Measurements from ENCODE around the gene NUDC.
"Not testable (repeated sequence)": the region's sequence is repeated elsewhere in the genome, so short reads cannot be mapped to it uniquely, and the experiment has no call there.

NUDC gene

DNA sequence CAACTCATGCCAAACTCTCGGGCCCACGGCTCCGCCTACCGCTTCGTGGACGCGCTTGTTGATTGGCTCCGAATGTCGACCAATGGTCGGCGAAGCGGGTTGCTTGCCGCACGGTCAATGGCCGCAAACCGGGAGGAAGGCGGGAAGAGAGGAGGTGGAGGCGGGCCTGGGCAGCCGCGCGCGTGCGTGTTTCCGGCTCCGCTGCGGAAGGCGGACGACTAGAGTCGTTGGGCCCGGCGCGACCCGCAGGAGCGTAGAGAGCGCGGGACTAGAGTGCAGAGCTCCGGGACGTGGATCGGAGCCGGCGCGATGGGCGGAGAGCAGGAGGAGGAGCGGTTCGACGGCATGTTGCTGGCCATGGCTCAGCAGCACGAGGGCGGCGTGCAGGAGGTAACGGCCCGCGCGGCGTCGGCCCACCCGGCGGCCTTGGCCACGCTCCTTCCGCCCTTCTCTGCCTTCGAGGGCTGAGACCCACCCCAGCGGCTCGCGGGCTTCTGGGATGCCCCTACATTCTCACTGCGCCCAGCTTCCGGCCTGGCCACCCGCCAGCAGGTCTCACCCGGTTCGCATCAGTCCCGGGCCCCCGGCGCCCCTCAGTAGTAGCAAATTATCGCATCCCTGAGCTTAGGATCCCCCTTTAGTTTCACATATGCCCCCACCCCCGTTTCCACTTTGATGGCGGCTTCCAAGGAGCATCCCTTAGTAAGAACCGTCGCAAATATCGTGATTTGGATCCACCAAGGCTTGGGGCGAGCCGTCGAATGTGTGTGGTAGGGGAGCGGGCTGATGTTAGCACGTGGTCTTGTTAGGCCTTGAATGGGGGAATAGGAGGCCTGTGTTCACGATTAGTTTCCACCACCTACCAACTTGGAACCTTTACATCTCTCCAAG, at the start of gene NUDC:
Gene NUDC, plus strand, starts transcription at position 204 of the 891 bp plus-strand sequence. Its CDS starts 106 bp downstream, at position 310.
- H3K36me3 Mint-ChIP-seq (ENCODE audit: low read depth): peaks cover 10% of the 10 kb centered on the region
- H3K4me3 Mint-ChIP-seq: peak within 1 kb of the TSS; percentile 95
- H3K9me3 Mint-ChIP-seq: no peaks in the 10 kb centered on the region
- peaks cover 27% of the 10 kb centered on the region for H3K4me1 Mint-ChIP-seq (ENCODE audit: low read depth)
- H3K27ac Mint-ChIP-seq: peak within 1 kb of the TSS; percentile 94
- H3K27me3 Mint-ChIP-seq (ENCODE audit: low read depth): no peaks in the 10 kb centered on the region

DNA sequence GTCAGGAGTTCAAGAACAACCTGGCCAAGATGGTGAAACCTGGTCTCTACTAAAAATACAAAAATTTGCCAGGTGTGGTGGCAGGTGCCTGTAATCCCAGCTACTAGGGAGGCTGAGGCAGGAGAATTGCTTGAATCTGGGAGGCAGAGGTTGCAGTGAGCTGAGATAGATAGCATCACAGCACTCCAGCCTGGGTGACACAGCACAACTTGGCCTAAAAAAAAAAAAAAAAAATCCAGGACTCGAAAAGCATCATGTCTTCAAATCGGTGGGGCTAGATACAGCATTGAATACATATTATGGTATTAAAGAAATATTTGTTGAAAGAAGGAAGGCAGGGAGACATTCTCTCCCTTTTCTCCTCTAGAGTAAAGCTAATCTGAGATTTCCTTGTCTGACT, 48.4 kb upstream of the NUDC start:
- H3K9me3 Mint-ChIP-seq; H3K27ac Mint-ChIP-seq; H3K4me1 Mint-ChIP-seq (ENCODE audit: low read depth); H3K27me3 Mint-ChIP-seq (ENCODE audit: low read depth); H3K36me3 Mint-ChIP-seq (ENCODE audit: low read depth); H3K4me3 Mint-ChIP-seq: not testable (repeated sequence)

DNA sequence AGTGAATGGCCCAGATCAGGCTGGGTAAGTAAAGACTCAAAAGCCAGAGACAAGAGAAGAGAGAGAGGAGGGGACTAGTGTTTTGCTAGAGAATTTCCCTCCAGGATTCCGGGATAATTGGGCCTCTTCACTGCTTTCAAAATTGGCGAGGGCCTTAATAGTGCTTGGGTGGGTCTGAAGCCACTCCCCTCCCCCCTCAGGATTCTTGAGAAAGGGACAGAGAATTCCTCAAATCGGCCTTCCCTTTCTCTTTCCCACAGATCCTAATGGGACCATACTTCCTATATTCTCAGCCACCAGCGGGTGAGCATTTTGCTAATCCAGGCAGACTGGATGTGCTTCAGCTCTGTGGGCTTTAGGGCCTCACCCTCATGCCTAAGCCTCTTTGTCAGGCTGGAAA, 46.6 kb upstream of the NUDC start:
- H3K27ac Mint-ChIP-seq: no peak overlapping the region
- H3K9me3 Mint-ChIP-seq: no peaks in the 10 kb centered on the region
- H3K4me1 Mint-ChIP-seq (ENCODE audit: low read depth): no peaks in the 10 kb centered on the region
- H3K36me3 Mint-ChIP-seq (ENCODE audit: low read depth): peaks cover 2% of the 10 kb centered on the region
- H3K27me3 Mint-ChIP-seq (ENCODE audit: low read depth): no peaks in the 10 kb centered on the region
- H3K4me3 Mint-ChIP-seq: no peak overlapping the region

DNA sequence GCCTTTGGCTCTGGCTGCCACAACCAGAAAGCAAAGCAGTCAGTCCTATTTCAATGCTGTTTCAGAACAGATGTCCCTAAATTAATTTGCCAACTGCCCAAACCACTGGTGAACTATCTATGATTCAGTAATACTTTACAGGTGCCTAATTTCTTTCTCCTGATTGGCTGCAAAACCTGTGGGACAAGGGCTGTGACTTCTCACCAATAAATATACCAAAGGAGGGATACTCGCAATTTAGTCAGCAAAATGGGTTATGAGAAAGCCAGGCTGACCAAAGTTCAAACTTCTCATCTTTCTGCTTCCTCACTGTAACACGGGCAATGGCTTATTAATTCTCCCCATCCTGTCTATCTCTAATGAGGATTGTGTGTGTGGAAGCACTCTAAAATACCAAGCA, 44.2 kb upstream of the NUDC start:
- H3K4me1 Mint-ChIP-seq (ENCODE audit: low read depth): no peaks in the 10 kb centered on the region
- no peak overlapping the region for H3K27ac Mint-ChIP-seq
- H3K27me3 Mint-ChIP-seq (ENCODE audit: low read depth): no peaks in the 10 kb centered on the region
- no peak overlapping the region for H3K4me3 Mint-ChIP-seq
- peaks cover 5% of the 10 kb centered on the region for H3K36me3 Mint-ChIP-seq (ENCODE audit: low read depth)
- no peaks in the 10 kb centered on the region for H3K9me3 Mint-ChIP-seq

DNA sequence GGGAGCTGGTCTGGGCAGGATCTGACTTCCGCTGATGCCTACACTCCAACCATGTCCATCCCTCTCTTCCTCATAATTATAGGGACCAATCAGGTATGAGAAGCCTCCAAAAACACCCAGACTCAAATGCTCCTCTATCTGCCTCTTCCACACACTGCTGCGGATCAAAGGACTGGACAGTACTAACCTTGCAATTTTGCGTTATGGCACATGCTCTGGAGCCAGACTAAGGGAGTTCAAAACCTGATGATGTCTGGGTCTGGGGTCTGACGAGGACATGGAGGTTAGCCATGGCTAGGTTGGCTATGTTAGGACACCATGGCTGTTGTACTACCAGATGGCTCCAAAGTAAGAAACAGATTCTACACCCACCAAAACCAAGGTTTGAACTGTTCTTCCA, 41.8 kb upstream of the NUDC start:
- peaks cover 26% of the 10 kb centered on the region for H3K36me3 Mint-ChIP-seq (ENCODE audit: low read depth)
- no peaks in the 10 kb centered on the region for H3K27me3 Mint-ChIP-seq (ENCODE audit: low read depth)
- no peak overlapping the region for H3K4me3 Mint-ChIP-seq
- no peak overlapping the region for H3K27ac Mint-ChIP-seq
- H3K4me1 Mint-ChIP-seq (ENCODE audit: low read depth): no peaks in the 10 kb centered on the region
- no peaks in the 10 kb centered on the region for H3K9me3 Mint-ChIP-seq

DNA sequence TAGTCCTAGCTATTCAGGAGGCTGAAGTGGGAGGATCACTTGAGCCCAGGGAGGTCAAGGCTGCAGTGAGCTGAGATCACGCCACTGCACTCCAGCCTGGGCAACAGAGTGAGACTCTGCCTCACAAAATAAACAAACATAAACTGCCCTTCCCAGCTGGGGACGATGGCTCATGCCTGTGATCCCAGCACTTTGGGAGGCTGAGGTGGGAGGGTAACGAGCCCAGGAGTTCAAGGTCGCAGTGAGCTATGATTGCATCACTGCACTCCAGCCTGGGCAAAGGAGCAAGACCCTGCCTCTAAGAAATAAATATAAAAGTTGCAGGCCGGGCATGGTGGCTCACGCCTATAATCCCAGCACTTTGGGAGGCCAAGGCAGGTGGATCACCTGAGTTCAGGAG, 39.9 kb upstream of the NUDC start:
- peaks cover 33% of the 10 kb centered on the region for H3K36me3 Mint-ChIP-seq (ENCODE audit: low read depth)
- H3K9me3 Mint-ChIP-seq; H3K4me3 Mint-ChIP-seq; H3K27ac Mint-ChIP-seq; H3K27me3 Mint-ChIP-seq (ENCODE audit: low read depth); H3K4me1 Mint-ChIP-seq (ENCODE audit: low read depth): not testable (repeated sequence)

DNA sequence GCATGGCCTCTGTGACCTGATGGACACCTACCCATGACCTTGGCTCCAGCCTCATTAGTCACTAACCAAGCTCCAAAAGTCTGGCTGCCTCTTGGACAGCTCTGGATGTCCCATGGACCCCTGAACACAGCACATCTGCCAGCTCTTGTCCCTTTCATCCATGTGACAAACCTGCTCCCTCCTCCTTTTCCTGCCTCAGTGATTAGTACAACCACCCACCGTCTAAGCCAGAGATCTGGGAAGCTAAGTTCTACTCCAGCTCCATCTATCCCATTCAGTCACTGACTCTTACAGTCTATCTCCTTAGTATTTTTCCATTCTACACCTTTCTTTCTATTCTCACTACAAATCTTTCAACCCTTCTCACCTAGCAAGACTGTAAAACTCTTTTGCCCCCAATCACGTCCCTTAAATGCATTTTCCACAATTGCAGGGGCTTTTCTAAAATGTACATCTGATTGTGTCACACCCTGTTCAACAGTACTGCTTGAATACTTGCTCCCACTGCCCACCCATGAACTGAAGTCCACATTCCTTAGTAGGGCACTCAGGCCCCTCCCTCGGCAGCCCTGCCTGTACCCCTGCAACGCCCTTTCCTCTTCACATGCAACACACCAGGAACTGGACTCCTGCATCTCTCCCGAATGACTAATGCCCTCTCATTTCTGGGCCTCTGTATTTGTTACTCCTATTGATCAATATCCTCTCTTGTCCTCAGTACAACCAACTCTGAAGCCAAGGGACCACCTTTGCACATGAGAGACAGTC, 38.7 kb upstream of the NUDC start:
- Mint-ChIP-seq H3K4me1 (ENCODE audit: low read depth) (peaks cover 7% of the 10 kb centered on the region), H3K36me3 (ENCODE audit: low read depth) (peaks cover 37% of the 10 kb centered on the region), H3K27ac (no peak overlapping the region), H3K9me3 (no peaks in the 10 kb centered on the region), H3K4me3 (no peak overlapping the region), H3K27me3 (ENCODE audit: low read depth) (no peaks in the 10 kb centered on the region)

DNA sequence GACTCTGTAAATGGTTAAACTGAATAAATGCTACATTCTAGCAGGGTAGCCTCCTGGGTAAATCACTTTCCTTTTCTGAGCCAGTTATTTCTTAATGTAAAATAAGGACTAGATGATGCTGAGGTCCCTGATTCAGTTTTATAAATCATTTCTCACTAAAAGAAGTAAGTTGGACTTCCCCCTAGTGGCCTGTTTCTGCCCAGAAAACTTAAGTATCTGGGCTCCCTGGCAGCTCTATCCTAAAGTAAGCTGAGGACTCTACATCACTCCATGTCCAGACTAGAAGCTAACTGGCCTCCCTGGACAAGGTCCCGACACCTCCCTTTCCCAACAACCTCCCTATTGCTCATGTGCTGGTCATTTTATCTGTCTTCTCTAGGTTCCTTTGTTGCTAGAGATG, 34.4 kb upstream of the NUDC start:
- Mint-ChIP-seq H3K4me1 (ENCODE audit: low read depth) (peaks cover 25% of the 10 kb centered on the region), H3K27me3 (ENCODE audit: low read depth) (no peaks in the 10 kb centered on the region), H3K4me3 (peak overlapping the region; percentile 52), H3K9me3 (no peaks in the 10 kb centered on the region), H3K36me3 (ENCODE audit: low read depth) (peaks cover 48% of the 10 kb centered on the region), H3K27ac (peak overlapping the region; percentile 49)

DNA sequence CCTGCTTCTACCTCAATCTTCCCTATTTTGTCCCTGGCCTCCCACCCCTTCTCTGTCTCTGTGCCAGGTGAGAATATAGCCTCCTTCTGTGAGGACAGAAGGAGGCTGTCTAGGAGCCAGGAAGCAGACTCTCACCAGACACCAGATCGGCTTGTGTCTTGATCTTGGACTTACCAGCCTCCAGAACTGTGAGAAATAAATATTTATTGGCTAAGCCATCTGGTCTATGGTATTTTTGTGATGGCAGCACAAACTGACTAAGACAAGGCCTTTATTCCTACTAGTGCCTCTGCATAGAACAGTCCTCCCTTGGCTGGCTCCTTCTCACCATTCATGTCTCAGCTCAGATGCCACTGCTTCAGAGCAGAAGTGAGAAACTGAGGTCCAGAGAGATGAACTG, 33.3 kb upstream of the NUDC start:
- Mint-ChIP-seq H3K9me3 (no peaks in the 10 kb centered on the region), H3K4me1 (ENCODE audit: low read depth) (peaks cover 25% of the 10 kb centered on the region), H3K27ac (peak overlapping the region; percentile 91), H3K4me3 (peak overlapping the region; percentile 94), H3K36me3 (ENCODE audit: low read depth) (peaks cover 47% of the 10 kb centered on the region), H3K27me3 (ENCODE audit: low read depth) (no peaks in the 10 kb centered on the region)

DNA sequence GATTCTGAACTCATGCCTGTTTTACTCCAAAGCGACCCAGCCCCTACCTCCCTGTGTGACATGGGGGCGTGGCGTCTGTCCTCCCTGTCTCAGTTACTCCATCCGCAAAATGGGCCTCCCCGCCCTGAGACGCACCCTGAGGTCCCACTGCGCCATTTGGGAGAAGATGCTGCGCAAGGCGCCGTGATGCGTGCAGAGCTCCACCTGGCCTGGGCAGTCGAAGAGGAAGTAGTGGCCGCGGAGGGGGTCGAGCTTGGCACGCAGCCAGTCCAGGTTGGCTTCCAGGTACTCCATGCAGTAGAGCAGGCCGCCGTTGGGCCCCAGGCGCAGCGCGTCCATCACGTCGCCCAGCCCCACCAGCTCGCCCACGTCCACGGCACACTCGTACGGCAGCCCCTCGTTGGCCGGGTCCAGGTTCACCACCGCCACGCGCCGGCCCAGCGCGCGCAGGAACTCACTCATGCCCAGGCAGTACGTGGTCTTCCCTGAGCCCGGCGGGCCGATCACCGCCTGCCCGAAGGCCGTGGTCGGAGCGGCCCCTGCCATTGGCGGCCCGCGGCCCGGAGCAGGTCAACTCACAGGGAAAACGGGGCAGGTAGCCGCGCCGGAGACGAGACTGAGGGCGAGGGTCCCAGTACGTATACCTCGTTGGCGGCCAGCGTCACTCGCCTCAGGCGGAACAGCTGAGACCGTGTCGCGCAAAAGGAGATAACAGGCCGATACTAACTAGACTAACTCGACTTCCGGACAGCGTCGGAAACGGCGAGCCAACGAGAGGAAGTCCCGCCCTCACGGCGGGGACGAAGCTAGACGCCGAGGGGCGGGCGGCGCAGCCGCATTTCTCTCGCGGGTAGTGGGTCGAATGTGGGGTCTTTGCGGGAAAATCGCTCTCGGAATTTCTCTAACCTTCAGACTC, 31.7 kb upstream of the NUDC start, which contains the start of gene GPN2:
Gene GPN2, minus strand, starts transcription at position 733 of the 916 bp plus-strand sequence. Its CDS starts 187 bp downstream, at position 546.
- no peaks in the 10 kb centered on the region for H3K9me3 Mint-ChIP-seq
- peaks cover 27% of the 10 kb centered on the region for H3K4me1 Mint-ChIP-seq (ENCODE audit: low read depth)
- peak within 1 kb of the TSS; percentile 94 for H3K4me3 Mint-ChIP-seq

DNA sequence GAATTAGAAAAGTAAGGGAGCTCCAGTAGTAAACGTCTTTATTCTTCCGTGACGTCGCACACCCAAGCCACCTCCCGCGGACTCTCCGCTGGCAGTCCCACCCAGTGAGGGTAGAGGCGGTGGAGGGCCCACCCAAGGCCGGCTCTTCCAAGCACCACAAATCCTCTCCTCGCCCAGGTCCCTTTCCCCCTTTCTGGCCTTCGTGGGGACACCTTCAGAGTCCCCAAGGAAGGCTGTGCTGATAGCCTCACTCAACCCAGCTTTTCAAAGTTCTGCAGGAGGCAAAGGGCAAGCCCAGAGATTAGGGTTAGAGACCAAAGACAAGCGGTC, 31.1 kb upstream of the NUDC start:
- peak overlapping the region; percentile 91 for H3K27ac Mint-ChIP-seq
- H3K27me3 Mint-ChIP-seq (ENCODE audit: low read depth): no peaks in the 10 kb centered on the region
- peaks cover 38% of the 10 kb centered on the region for H3K36me3 Mint-ChIP-seq (ENCODE audit: low read depth)
- H3K4me3 Mint-ChIP-seq: peak overlapping the region; percentile 94
- H3K4me1 Mint-ChIP-seq (ENCODE audit: low read depth): peaks cover 23% of the 10 kb centered on the region
- H3K9me3 Mint-ChIP-seq: no peaks in the 10 kb centered on the region

More for the DNA sequence above, 31.7 kb upstream of the NUDC start, which contains the start of gene GPN2:
- Mint-ChIP-seq H3K36me3 (ENCODE audit: low read depth) (peaks cover 43% of the 10 kb centered on the region), H3K27me3 (ENCODE audit: low read depth) (no peaks in the 10 kb centered on the region), H3K27ac (peak within 1 kb of the TSS; percentile 91)

DNA sequence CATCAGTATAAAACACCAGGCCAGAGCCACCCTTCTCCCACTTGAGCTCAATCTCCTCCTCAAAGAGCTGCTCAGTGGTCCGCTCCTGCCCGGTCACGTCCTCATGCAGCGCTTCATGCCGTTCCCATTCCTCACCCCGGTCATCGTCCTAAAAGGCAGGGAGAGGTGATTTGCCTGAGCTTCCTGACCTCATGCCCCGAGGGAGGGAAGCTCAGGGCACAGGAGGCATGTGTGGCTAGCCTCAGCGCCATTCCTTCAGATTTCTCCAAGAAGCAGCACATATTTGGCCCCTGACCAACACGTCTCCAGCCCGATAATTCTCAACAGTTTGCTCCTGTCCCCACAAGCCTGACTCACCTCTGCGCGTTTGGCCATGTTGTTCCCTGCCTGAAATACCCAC, 27.3 kb upstream of the NUDC start:
- H3K9me3 Mint-ChIP-seq: no peaks in the 10 kb centered on the region
- no peaks in the 10 kb centered on the region for H3K27me3 Mint-ChIP-seq (ENCODE audit: low read depth)
- H3K27ac Mint-ChIP-seq: no peak overlapping the region
- H3K4me1 Mint-ChIP-seq (ENCODE audit: low read depth): peaks cover 14% of the 10 kb centered on the region
- no peak overlapping the region for H3K4me3 Mint-ChIP-seq
- peaks cover 30% of the 10 kb centered on the region for H3K36me3 Mint-ChIP-seq (ENCODE audit: low read depth)

DNA sequence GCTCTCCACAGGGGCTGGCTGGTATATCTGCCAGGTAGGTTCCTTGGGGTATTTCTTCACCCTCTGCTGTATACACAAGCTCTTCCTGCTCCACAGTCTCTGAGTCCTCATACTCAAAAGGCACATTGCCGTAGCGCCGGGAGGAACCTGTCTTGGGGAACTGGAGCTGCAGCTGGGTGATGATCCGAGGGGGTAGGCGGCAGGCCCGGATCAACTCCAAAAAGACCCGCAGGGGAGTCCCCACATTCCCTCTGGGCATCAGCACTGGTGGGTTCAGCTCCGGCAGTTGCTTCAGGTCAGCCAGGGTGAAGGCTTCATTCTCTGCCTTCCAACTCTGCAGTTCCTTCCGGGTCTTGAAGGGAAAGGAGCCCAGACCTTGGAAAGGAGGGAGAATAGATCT, 24.2 kb upstream of the NUDC start:
- Mint-ChIP-seq H3K27me3 (ENCODE audit: low read depth) (peaks cover 5% of the 10 kb centered on the region), H3K36me3 (ENCODE audit: low read depth) (peaks cover 21% of the 10 kb centered on the region), H3K9me3 (no peaks in the 10 kb centered on the region), H3K27ac (no peak overlapping the region), H3K4me1 (ENCODE audit: low read depth) (peaks cover 22% of the 10 kb centered on the region), H3K4me3 (no peak overlapping the region)

Measured in T-helper 1 cell treated with Interleukin-12 subunit alpha and Interleukin-12 subunit beta and Interleukin-4 antibody, amounts not matched to agents 30 μg/mL and 1 μg/mL, for 36 hours (primary cell).